AML-193 (cell line): ENCODE data around the gene RNF135.
A peak's percentile ranks its signal among the peaks of the same experiment; 100 is the strongest.
"Not testable (repeated sequence)": the region's sequence is repeated elsewhere in the genome, so short reads cannot be mapped to it uniquely, and the experiment has no call there.

Experiments
- DNase-seq, 2 experiments: peaks; one replicate each; lab custom pipeline; 2025; lab: John Stamatoyannopoulos, UW

RNF135 gene, protein sequence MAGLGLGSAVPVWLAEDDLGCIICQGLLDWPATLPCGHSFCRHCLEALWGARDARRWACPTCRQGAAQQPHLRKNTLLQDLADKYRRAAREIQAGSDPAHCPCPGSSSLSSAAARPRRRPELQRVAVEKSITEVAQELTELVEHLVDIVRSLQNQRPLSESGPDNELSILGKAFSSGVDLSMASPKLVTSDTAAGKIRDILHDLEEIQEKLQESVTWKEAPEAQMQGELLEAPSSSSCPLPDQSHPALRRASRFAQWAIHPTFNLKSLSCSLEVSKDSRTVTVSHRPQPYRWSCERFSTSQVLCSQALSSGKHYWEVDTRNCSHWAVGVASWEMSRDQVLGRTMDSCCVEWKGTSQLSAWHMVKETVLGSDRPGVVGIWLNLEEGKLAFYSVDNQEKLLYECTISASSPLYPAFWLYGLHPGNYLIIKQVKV

DNA sequence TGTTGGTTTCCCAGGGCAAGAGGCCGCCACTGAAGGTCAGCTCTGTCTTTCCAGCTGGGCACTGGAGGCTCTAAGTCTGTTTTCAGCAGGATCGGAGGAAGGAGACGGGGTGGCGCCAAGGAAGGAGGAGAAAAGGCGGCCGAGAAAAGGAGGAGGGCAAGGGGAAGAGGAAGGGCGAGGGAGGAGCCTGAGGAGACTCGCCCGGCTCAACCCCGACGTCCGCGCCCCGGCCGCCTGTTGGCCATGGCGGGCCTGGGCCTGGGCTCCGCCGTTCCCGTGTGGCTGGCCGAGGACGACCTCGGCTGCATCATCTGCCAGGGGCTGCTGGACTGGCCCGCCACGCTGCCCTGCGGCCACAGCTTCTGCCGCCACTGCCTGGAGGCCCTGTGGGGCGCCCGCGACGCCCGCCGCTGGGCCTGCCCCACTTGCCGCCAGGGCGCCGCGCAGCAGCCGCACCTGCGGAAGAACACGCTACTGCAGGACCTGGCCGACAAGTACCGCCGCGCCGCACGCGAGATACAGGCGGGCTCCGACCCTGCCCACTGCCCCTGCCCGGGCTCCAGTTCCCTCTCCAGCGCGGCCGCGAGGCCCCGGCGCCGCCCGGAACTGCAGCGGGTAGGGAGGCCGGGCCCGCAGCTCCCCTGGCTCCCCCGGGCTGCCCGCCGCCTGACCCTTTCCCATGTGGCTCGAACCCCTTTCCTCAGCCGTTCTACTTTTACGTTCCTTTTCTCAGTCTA lies at the start of gene RNF135:
TSS of gene RNF135 (plus strand) at position 209 of the 737 bp plus-strand sequence. CDS start at position 244, 35 bp downstream.
- DNase-seq, result peak; percentile 13 to 53

DNA sequence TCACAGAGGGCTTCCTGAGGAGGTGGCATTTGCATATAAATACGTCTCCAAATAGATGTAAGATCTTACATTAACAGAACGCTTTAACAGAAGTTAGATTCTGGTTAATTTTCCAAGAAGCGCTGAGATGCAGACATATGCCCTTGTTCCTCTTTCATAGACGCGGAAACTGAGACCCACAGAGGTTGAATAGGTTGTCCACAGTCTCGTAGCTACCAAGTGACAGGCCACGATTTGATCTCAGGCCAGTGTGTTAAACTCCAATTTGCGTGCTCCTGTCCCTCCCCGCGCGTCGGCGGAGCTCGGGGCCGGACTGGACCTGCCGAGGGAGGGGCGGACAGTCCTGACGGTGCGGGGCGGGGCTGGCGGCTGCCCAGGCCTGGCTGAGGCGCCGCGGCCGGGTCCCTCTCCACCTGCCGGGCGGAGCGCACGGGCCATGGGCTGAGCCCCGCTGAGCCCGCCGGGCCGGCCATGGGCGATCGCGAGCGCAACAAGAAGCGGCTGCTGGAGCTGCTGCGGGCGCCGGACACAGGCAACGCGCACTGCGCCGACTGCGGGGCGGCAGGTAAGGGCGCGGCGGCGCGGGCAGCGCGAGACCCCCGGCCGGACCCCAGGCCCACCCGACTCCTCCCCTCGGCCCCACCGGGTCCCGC lies 49.2 kb upstream of the RNF135 start, which contains the start of gene ADAP2:
TSS of gene ADAP2 (plus strand) at position 402 of the 653 bp plus-strand sequence. CDS start at position 472, 70 bp downstream.
- DNase-seq, result peak in 1 of 2 experiments; percentile 30

DNA sequence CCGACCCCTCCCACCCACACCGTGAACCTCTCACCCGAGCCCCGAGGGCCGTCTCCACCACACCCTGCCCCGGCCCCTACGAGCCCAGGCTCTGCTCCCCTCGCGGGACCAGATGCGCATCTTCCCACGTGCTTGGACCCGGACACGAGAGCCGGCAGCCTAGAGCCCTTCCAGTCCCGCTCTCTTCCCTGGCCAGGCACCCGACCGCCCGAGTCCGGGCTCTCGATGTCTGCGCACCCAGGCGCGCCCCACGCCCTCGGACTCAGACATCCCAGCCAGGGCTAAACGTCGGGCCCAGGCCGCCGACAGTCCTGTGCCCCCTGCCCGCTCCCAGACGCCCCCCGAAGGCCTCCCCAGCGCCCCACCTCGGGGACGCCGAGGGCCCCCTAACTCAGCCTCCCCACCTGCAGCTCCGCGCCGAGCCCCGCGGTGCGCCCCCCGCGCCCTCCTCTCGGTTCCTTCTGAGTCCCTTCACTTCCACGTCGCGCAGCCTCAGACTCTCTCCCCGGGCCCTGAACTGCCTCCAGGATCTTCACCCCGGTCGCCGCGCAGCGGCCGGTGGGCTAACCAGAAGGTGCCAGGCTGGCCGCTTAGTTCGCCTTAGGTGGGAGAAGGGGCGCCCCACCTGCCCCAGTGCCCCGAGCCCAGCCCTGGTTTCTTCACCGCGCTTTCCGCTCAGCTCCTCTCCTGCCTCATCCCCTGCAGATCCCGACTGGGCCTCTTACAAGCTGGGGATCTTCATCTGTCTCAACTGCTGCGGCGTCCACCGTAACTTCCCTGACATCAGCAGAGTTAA lies 48.4 kb upstream of the RNF135 start:
- DNase-seq, result no peak

DNA sequence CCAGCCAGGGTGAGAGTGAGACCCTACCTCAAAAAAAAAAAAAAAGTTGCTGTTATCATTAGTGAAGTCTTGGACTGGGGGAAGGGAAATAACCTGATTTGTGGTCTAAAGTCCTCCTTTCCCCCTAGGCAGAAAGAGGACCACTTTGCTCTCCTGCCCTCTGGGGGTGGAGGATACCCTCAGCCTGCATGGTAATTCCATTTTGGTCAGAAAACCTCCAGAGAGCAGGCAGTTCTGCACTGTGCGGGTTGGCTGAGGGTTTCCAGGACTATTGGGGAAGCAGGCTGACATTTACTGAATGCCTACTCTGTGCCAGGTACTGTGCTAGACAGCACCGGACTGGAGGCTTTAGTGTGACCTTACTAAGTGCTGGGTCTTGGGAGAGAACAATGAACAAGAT lies 46.5 kb upstream of the RNF135 start:
- no peak for DNase-seq

GRCh38 chr17:30926516-30926915 lies 44.3 kb upstream of the RNF135 start:
- DNase-seq, result no peak

GRCh38 chr17:30927756-30928155 lies 43.1 kb upstream of the RNF135 start:
- DNase-seq, result no peak

DNA sequence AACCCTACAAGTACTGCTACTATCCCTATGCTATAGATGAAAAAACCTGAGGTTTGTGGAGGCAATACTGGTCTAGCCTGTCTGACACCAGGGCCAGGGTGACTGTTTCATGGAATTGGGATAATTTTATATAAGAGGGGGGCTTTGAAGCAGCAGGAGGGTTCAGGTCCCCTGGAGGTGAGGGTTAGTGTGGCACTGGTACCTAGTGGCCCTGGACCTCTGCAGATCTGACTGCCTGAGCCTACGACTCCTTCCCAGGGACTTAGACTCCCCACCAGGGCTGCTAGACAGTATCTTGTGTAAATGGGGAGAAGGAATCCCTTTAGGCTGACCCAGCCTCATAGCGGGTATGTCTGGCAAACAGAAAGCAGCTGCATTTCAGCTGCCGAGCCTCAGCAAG lies 42.3 kb upstream of the RNF135 start:
- no peak for DNase-seq

DNA sequence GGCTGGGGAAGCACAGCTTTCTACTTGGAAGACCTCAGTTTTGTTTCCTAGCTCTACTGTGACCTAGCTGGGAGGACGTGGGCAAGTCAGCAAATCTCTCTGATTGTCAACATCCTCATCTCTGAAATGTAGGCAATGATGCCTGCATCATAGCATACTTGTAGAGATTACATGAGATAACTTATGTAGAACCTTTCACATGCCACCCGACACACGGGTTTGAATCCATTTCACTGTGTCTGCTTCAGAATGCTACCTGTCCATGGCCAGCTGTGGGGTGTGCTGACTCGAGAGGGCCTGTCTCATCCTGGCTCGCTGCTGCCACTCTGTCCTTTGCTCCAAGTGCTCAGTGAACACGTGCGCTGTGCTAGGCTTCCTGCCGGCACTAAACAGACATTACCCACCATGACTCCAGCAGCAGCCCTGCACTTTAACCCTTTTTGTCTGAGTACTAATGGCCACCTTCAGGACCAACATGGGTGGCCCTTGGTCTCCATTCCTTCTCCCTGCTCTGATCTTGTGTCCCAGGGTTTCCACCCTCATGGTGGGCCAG lies 41.7 kb upstream of the RNF135 start:
- no peak for DNase-seq

GRCh38 chr17:30929861-30930260 lies 41.0 kb upstream of the RNF135 start:
- DNase-seq, result not testable (repeated sequence)

GRCh38 chr17:30930495-30930894 lies 40.3 kb upstream of the RNF135 start:
- DNase-seq, result no peak

DNA sequence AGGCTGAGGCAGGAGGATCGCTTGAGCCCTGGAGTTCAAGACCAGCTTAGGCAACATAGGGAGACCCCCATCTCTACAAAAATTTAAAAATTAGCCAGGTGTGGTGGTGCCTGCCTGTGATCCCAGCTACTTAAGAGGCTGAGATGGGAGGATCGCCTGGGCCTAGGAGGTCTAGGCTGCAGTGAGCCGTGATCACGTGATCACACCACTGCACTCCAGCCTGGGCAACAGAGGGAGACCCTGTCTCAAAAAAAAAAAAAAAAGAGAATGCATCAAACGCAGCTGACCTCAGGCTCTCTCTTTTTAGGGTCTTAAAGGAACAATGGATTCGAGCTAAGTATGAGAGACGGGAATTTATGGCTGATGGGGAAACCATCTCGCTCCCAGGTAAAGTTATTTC lies 39.3 kb upstream of the RNF135 start:
- DNase-seq, result not testable (repeated sequence)

DNA sequence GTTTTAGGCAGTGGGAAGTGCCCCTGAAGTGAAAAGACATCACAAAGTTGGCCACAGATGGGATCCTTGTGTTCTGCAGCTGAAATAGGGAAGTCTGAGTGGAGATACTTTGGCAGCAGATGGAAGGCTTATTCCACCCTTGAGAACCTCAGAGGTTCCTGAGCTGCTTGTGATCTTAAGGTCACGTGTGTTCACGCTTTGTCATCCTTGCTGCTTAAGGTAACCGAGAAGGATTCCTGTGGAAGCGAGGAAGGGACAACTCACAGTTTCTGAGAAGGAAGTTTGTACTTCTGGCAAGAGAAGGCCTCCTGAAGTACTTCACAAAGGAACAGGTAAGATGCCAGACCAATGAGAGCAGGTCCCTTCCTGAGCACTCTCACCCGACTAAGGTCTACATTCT lies 36.9 kb upstream of the RNF135 start:
- DNase-seq, result no peak

DNA sequence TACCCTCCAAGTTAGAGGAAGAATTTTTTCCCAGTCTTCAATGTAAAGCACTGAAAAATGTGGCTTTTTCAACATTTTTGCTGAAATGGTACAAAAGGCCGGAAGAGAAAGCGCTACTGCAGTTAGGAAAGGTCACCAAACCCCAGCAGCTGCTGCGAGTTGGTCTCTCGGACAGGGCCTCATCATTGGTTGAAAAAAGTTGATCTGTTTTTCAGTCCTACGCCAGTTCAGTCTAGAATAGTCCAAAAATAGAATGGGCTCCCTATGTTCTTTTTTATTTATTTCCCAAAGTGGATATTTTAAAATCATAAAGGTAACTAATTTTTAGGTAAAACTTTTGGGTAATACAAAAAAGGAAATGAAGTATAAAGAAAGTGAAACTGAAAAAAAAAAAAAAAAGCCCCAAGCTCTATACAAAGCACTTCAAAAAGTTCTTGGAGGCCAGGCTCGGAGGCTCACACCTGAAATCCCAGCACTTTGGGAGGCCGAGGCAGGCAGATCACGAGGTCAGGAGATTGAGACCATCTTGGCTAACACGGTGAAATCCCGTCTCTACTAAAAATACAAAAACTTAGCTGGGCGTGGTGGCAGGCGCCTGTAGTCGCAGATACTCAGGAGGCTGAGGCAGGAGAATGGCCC lies 31.7 kb upstream of the RNF135 start:
- no peak for DNase-seq

GRCh38 chr17:30942308-30943079 lies 28.3 kb upstream of the RNF135 start:
- DNase-seq, result no peak

- DNase-seq, result no peak
These were observed 23.0 kb upstream of the RNF135 start for GRCh38 chr17:30947796-30948195.

- no peak for DNase-seq
These were observed 20.6 kb upstream of the RNF135 start for GRCh38 chr17:30950189-30950588.

- no peak for DNase-seq
These were observed 20.0 kb upstream of the RNF135 start for GRCh38 chr17:30950669-30951399.

- peak; percentile 9 to 27 for DNase-seq
These were observed 18.0 kb upstream of the RNF135 start for GRCh38 chr17:30952638-30953393.
